Prostate gland (tissue), 2 donors: ENCODE data around the gene AIMP1.

ENCODE experiments used
- CTCF ChIP-seq, 4 experiments: fragments of 200-600 bp in 2 of 4; fragments of 450-650 bp in 2 of 4; sonication (generic) in 2 of 4; IDR thresholded peaks; 1 replicate in 3 of 4; 2 replicates in 1 of 4; pipeline ENCODE4 v1.5.1; 2016 to 2019; ENCODE audit warnings: antibody characterized with exemption in 4 of 4, mild to moderate bottlenecking in 2 of 4, moderate library complexity in 2 of 4
- POLR2A ChIP-seq: fragments of 450-650 bp; IDR thresholded peaks from one replicate; pipeline ENCODE4 v1.6.1; 2016; ENCODE audit warnings: antibody characterized with exemption, mild to moderate bottlenecking

GRCh38 chr4:106333186-106333585 lies 16.8 kb downstream of the AIMP1 start:
- TF ChIP-seq POLR2A (no peak), CTCF (IDR thresholded peaks at IDR 0.05) (no peak)
